NOMO-1 treated with dmso at 0.1 percent for 144 hours (cell line): ENCODE results near the gene RANBP17.

Experiments used
- DNase-seq: peaks from one replicate; lab custom pipeline; 2025; ENCODE audit not compliant: unreplicated experiment; lab: John Stamatoyannopoulos, UW

Gene RANBP17

GRCh38 chr5:171226864-171227263 is 365.0 kb downstream of the RANBP17 start:
- DNase-seq = no peak

GRCh38 chr5:171236651-171237050 is 374.8 kb downstream of the RANBP17 start:
- no peak for DNase-seq

GRCh38 chr5:171242521-171242920 is 380.7 kb downstream of the RANBP17 start:
- DNase-seq = no peak

GRCh38 chr5:171246231-171246630 is 384.4 kb downstream of the RANBP17 start:
- no peak for DNase-seq

- DNase-seq = no peak
Measured at GRCh38 chr5:171249460-171249859, 387.6 kb downstream of the RANBP17 start.

- DNase-seq = no peak
Measured at GRCh38 chr5:171250738-171251137, 388.9 kb downstream of the RANBP17 start.

GRCh38 chr5:171251519-171251918 is 389.7 kb downstream of the RANBP17 start:
- DNase-seq = no peak

GRCh38 chr5:171252674-171253073 is 390.9 kb downstream of the RANBP17 start:
- no peak for DNase-seq

- DNase-seq = no peak
Measured at GRCh38 chr5:171258737-171259415, 397.1 kb downstream of the RANBP17 start.

- DNase-seq = no peak
Measured at GRCh38 chr5:171261361-171261760, 399.5 kb downstream of the RANBP17 start.

GRCh38 chr5:171261904-171262303 is 400.1 kb downstream of the RANBP17 start:
- no peak for DNase-seq

GRCh38 chr5:171263181-171263580 is 401.4 kb downstream of the RANBP17 start:
- no peak for DNase-seq

GRCh38 chr5:171264843-171265242 is 403.0 kb downstream of the RANBP17 start:
- no peak for DNase-seq

GRCh38 chr5:171268700-171269620 is 407.1 kb downstream of the RANBP17 start:
- DNase-seq = no peak

- DNase-seq = no peak
Measured at GRCh38 chr5:171269717-171270116, 407.9 kb downstream of the RANBP17 start.

- no peak for DNase-seq
Measured at GRCh38 chr5:171270136-171270535, 408.3 kb downstream of the RANBP17 start.

GRCh38 chr5:171271798-171272197 is 410.0 kb downstream of the RANBP17 start:
- DNase-seq = no peak

- DNase-seq = peak; percentile 12
Measured at GRCh38 chr5:171272996-171273970, 411.5 kb downstream of the RANBP17 start.

GRCh38 chr5:171275841-171276544 is 414.2 kb downstream of the RANBP17 start:
- DNase-seq = no peak

- no peak for DNase-seq
Measured at GRCh38 chr5:171283753-171284152, 421.9 kb downstream of the RANBP17 start.
